SH-SY5Y (cell line): ENCODE results near the gene BAHD1.

Experiments
- GATA2 ChIP-seq: IDR thresholded peaks from 2 replicates; pipeline ENCODE4 v1.6.1; 2011; ENCODE audit warnings: mild to moderate bottlenecking, low read depth, low read length
- GATA3 ChIP-seq: IDR thresholded peaks from 2 replicates; pipeline ENCODE4 v1.6.1; 2011; ENCODE audit warnings: low read depth, mild to moderate bottlenecking, low read length, moderate library complexity

- TF ChIP-seq GATA2 (no peak), GATA3 (no peak)
Measured at GRCh38 chr15:40421246-40422157, 19.3 kb upstream of the BAHD1 start.
